CD14-positive monocyte (primary cell): Measurements from ENCODE around the gene ITPKB. TPM values are rescaled to one million over a fixed set of nuclear protein-coding genes. Genes with fewer than 3 reads are reported as not detected.
"Not testable (repeated sequence)": the region's sequence is repeated elsewhere in the genome, so short reads cannot be mapped to it uniquely, and the experiment has no call there.

Experiments used
- DNase-seq, 3 donors: peaks; one replicate each; pipeline ENCODE4 v3.0.0-alpha.2; 2011 to 2022
- H2AFZ ChIP-seq: 2 replicates; pipeline ENCODE4 v1.6.0; 2012; ENCODE audit warnings: mild to moderate bottlenecking, low read depth, low read length, inconsistent platforms; ENCODE audit not compliant: insufficient read depth, poor library complexity, severe bottlenecking
- H3K27ac ChIP-seq, 2 donors: 1 replicate in 1 of 2; 2 replicates in 1 of 2; pipeline ENCODE4 v1.5.1; 2012 to 2013; ENCODE audit warnings: low read length in 2 of 2, control low read depth in 1 of 2, inconsistent platforms in 1 of 2, low read depth in 1 of 2, mild to moderate bottlenecking in 1 of 2
- H3K27me3 ChIP-seq, 2 donors: one replicate each; pipeline versions ENCODE4 v1.6.0 to v1.6.1; 2011 to 2013; ENCODE audit warnings: low read length in 2 of 2; ENCODE audit not compliant: control insufficient read depth in 2 of 2, insufficient read depth in 2 of 2
- H3K36me3 ChIP-seq, 2 donors: replicated peaks in 1 of 2; 1 replicate in 1 of 2; 2 replicates in 1 of 2; pipeline versions ENCODE4 v1.5.1 to v1.6.1; 2012 to 2013; ENCODE audit warnings: low read length in 2 of 2, control low read depth in 1 of 2, inconsistent platforms in 1 of 2, mild to moderate bottlenecking in 1 of 2; ENCODE audit not compliant: insufficient read depth in 2 of 2, control insufficient read depth in 1 of 2
- H3K4me1 ChIP-seq, 2 donors: 1 replicate in 1 of 2; 2 replicates in 1 of 2; pipeline versions ENCODE4 v1.5.1 to v1.6.1; 2012 to 2013; ENCODE audit warnings: low read length in 2 of 2, control low read depth in 1 of 2, inconsistent platforms in 1 of 2, mild to moderate bottlenecking in 1 of 2, moderate library complexity in 1 of 2; ENCODE audit not compliant: insufficient read depth in 2 of 2, control insufficient read depth in 1 of 2
- H3K4me2 ChIP-seq: replicated peaks from 2 replicates; pipeline ENCODE3; 2012; ENCODE audit warnings: low read length, moderate library complexity, mild to moderate bottlenecking; ENCODE audit not compliant: poor library complexity, severe bottlenecking; ENCODE audit errors: extremely low read depth
- H3K4me3 ChIP-seq, 3 experiments: fragments of 200-600 bp in 1 of 3; sonication (generic) in 1 of 3; replicated peaks in 1 of 3; 1 replicate in 2 of 3; 2 replicates in 1 of 3; pipeline ENCODE4 v1.5.1; 2011 to 2013; ENCODE audit warnings: low read length in 3 of 3, mild to moderate bottlenecking in 3 of 3, control low read depth in 2 of 3, low read depth in 2 of 3, inconsistent platforms in 1 of 3, moderate library complexity in 1 of 3
- H3K79me2 ChIP-seq: 2 replicates; pipeline ENCODE4 v1.6.0; 2012; ENCODE audit warnings: mild to moderate bottlenecking, control low read depth, inconsistent platforms, low read length, moderate library complexity; ENCODE audit not compliant: insufficient read depth
- H3K9ac ChIP-seq: 2 replicates; pipeline ENCODE4 v1.6.0; 2017; ENCODE audit warnings: low read length, mild to moderate bottlenecking; ENCODE audit not compliant: insufficient read depth, poor library complexity, severe bottlenecking
- H3K9me3 ChIP-seq, 2 donors: replicated peaks in 1 of 2; 1 replicate in 1 of 2; 2 replicates in 1 of 2; pipeline versions ENCODE4 v1.5.1 to v1.6.1; 2012 to 2013; ENCODE audit warnings: low read length in 2 of 2, control low read depth in 1 of 2; ENCODE audit not compliant: control insufficient read depth in 1 of 2, insufficient read depth in 1 of 2
- H4K20me1 ChIP-seq: 2 replicates; pipeline ENCODE4 v1.6.0; 2012; ENCODE audit warnings: mild to moderate bottlenecking, low read length, control low read depth, moderate library complexity; ENCODE audit not compliant: insufficient read depth
- H3K27ac Mint-ChIP-seq, 7 donors: one replicate each; pipeline ENCODE4 v1.8.0; 2020; ENCODE audit warnings: mild to moderate bottlenecking in 7 of 7, mixed read lengths in 7 of 7, moderate library complexity in 6 of 7, inconsistent platforms in 2 of 7
- H3K27me3 Mint-ChIP-seq, 3 donors: one replicate each; pipeline ENCODE4 v1.8.0; 2021 to 2022; ENCODE audit warnings: low read depth in 3 of 3, mild to moderate bottlenecking in 3 of 3, mixed read lengths in 3 of 3, moderate library complexity in 3 of 3, inconsistent platforms in 1 of 3
- H3K36me3 Mint-ChIP-seq, 2 donors: one replicate each; pipeline ENCODE4 v1.8.0; 2020; ENCODE audit warnings: mixed read lengths in 2 of 2, inconsistent platforms in 1 of 2, mild to moderate bottlenecking in 1 of 2
- H3K4me1 Mint-ChIP-seq: one replicate; pipeline ENCODE4 v1.8.0; 2020; ENCODE audit warnings: mild to moderate bottlenecking, mixed read lengths
- H3K4me3 Mint-ChIP-seq, 2 donors: one replicate each; pipeline ENCODE4 v1.8.0; 2020; ENCODE audit warnings: mild to moderate bottlenecking in 2 of 2, mixed read lengths in 2 of 2, moderate library complexity in 1 of 2
- H3K9me3 Mint-ChIP-seq, 7 donors: one replicate each; pipeline ENCODE4 v1.8.0; 2020 to 2022; ENCODE audit warnings: mixed read lengths in 7 of 7, mild to moderate bottlenecking in 6 of 7, moderate library complexity in 6 of 7, inconsistent platforms in 2 of 7
- WGBS: methylation state at CpG from one replicate; pipeline ENCODE4 v1.1.5; 2013; ENCODE audit warnings: missing lambda C conversion rate; ENCODE audit not compliant: insufficient coverage; 5-methylcytosine and 5-hydroxymethylcytosine counted together
- intact Hi-C, 2 donors: fragments of 100-400 bp; cut with micrococcal nuclease; formaldehyde crosslinking; loops; one replicate each; pipeline versions ENCODE4 v1.15.0 to v1.15.1; 2023
- polyA plus RNA-seq, 3 donors: library from polyadenylated mRNA; depleted of rRNA in 1 of 3; unstranded in 2 of 3; stranded (reverse) in 1 of 3; fragments of 300-500 nt in 2 of 3; fragments of >200 nt in 1 of 3; fragmentation: Illumina TruSeq in 2 of 3; gene quantifications; 1 replicate in 2 of 3; 2 replicates in 1 of 3; pipeline ENCODE4 v1.2.3, GENCODE V29; 2012 to 2021
- TF ChIP-seq, protein P1 (sequence below): fragments of 200-600 bp; IDR thresholded peaks from one replicate; pipeline ENCODE4 v1.8.0; 2022; ENCODE audit warnings: antibody characterized with exemption, mild to moderate bottlenecking

ITPKB gene
- polyA plus RNA-seq, 3 donors: 7.3 to 14.4 (median 10.2) TPM

DNA sequence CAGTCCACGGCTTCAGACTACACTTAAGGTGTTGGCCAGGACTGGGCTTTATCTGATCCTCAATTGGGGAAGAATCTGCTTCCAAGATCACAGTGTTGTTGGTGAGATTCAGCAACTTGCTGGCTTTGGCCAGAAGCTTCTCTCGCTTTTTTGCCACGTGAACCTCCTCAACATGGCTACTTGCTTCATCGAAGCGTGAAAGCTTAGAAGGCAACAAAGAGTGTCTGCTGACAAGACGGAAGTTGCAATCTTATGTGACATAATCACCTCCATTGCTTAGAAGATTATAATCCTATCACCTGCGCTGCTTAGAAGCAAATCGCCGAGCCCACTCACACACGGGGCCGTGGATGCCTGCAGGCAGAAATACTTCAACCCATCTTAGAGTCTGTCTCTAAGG is 10.4 kb upstream of the ITPKB start:
- no peak overlapping the region for H3K27ac ChIP-seq
- H3K79me2 ChIP-seq: no peaks in the 10 kb centered on the region
- WGBS: 100% methylated on average over 3 of the region's 11 CpGs
- H3K9me3 Mint-ChIP-seq: no peaks in the 10 kb centered on the region
- TF ChIP-seq, protein P1, sequence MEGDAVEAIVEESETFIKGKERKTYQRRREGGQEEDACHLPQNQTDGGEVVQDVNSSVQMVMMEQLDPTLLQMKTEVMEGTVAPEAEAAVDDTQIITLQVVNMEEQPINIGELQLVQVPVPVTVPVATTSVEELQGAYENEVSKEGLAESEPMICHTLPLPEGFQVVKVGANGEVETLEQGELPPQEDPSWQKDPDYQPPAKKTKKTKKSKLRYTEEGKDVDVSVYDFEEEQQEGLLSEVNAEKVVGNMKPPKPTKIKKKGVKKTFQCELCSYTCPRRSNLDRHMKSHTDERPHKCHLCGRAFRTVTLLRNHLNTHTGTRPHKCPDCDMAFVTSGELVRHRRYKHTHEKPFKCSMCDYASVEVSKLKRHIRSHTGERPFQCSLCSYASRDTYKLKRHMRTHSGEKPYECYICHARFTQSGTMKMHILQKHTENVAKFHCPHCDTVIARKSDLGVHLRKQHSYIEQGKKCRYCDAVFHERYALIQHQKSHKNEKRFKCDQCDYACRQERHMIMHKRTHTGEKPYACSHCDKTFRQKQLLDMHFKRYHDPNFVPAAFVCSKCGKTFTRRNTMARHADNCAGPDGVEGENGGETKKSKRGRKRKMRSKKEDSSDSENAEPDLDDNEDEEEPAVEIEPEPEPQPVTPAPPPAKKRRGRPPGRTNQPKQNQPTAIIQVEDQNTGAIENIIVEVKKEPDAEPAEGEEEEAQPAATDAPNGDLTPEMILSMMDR: no peak
- peaks cover 0 to 5% (median 1%) of the 10 kb centered on the region in 3 donors for H3K27me3 Mint-ChIP-seq
- no peak overlapping the region for H3K4me3 ChIP-seq
- no peaks in the 10 kb centered on the region for H3K9me3 ChIP-seq
- no peaks in the 10 kb centered on the region for H3K27me3 ChIP-seq
- H3K4me2 ChIP-seq: no peak overlapping the region
- H3K36me3 ChIP-seq: no peaks in the 10 kb centered on the region
- no peak for DNase-seq
- no peak overlapping the region for H3K4me3 Mint-ChIP-seq
- H3K9ac ChIP-seq: no peak overlapping the region
- no peak overlapping the region for H2AFZ ChIP-seq
- H3K4me1 ChIP-seq: no peaks in the 10 kb centered on the region
- intact Hi-C loops: no loop called here
- no peaks in the 10 kb centered on the region for H3K36me3 Mint-ChIP-seq
- no peaks in the 10 kb centered on the region for H4K20me1 ChIP-seq
- no peaks in the 10 kb centered on the region for H3K4me1 Mint-ChIP-seq
- no peak overlapping the region for H3K27ac Mint-ChIP-seq

DNA sequence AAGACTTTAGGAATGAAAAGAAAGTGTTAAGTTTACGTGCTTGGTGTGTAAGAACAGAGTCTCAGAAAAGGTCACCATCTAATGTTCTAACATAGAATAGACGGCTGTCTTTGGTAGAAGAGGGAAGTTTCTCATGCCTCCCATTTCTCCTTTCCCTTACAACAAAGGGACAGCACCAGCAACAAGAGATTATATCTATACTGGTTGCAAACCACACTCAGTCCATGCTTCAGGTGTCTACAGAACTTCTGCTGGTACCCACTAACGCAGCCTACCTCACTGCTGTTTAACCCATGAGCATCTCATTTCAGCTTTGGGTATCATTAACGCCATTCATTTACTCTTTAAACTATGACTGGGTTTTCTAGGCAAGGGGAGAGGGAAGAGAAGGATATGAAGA is 9.2 kb upstream of the ITPKB start:
- Histone ChIP-seq H3K4me3 (no peak overlapping the region), H3K36me3 (no peaks in the 10 kb centered on the region), H2AFZ (peak overlapping the region; percentile 29), H3K79me2 (no peaks in the 10 kb centered on the region), H3K27me3 (no peaks in the 10 kb centered on the region), H3K27ac (no peak overlapping the region), H3K9ac (no peak overlapping the region), H3K4me2 (no peak overlapping the region), H3K4me1 (no peaks in the 10 kb centered on the region), H4K20me1 (no peaks in the 10 kb centered on the region), H3K9me3 (no peaks in the 10 kb centered on the region)
- Mint-ChIP-seq H3K4me1 (no peaks in the 10 kb centered on the region), H3K27ac (no peak overlapping the region), H3K9me3 (no peaks in the 10 kb centered on the region), H3K27me3 (peaks cover 0 to 3% (median 1%) of the 10 kb centered on the region in 3 donors), H3K36me3 (no peaks in the 10 kb centered on the region), H3K4me3 (no peak overlapping the region)
- TF ChIP-seq, protein P1: no peak
- intact Hi-C loops: no loop called here
- WGBS: no CpG with 5 or more reads among the region's 4 CpGs
- DNase-seq: no peak

DNA sequence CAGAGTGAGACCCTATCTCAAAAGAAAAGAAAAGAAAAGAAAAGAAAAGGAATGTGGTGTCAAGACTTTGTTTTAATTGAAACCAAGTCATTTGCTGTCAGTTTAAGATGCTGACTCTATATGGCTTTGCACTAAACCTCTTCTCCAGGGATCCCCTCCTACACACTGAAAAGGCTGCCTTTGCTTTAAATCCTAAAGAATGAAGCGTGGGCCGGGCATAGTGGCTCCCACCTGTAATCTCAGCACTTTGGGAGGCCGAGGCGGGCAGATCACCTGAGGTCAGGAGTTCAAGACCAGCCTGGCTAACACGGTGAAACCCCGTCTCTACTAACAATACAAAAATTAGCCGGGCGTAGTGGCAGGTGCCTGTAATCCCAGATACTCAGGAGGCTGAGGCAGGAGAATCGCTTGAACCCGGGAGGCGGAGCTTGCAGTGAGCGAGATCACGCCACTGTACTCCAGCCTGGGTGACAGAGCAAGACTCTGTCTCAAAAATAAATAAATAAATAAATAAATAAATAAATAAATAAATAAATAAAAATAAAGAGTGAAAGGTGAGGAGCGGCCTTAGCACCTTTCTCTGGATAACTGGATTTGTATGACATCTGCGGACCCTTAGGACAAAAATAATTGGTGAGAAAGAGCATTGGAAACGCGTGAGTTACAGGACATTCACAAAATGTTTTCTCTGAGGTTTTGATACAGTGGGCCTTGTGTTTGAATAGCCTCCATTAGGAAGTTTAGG is 8.6 kb upstream of the ITPKB start:
- H3K4me2 ChIP-seq, H3K27me3 Mint-ChIP-seq, H3K4me1 ChIP-seq, H3K36me3 ChIP-seq, H3K4me1 Mint-ChIP-seq, H3K9me3 Mint-ChIP-seq, H3K79me2 ChIP-seq, H4K20me1 ChIP-seq, DNase-seq, H3K27me3 ChIP-seq, H3K27ac Mint-ChIP-seq, H3K9ac ChIP-seq, H3K9me3 ChIP-seq, H3K4me3 ChIP-seq, intact Hi-C loops, H3K27ac ChIP-seq, H3K36me3 Mint-ChIP-seq: not testable (repeated sequence)
- H2AFZ ChIP-seq: peak overlapping the region; percentile 29
- peak overlapping the region in 1 of 2 donors; percentile 27 for H3K4me3 Mint-ChIP-seq
- 100% methylated on average over 6 of the region's 17 CpGs for WGBS
